HepG2 (cell line): ENCODE measurements around the gene ZDHHC13. TPM values are rescaled to one million over a fixed set of nuclear protein-coding genes. Genes with fewer than 3 reads are reported as not detected.

Experiments used
- CCDC6 ChIP-seq: sonication (generic); formaldehyde crosslinking; IDR thresholded peaks from 2 replicates; pipeline ENCODE4 v1.8.1; 2022; ENCODE audit warnings: mild to moderate bottlenecking, missing genetic modification reagents, moderate library complexity
- KMT2B ChIP-seq: IDR thresholded peaks from 2 replicates; pipeline ENCODE4 v1.6.1; 2016; ENCODE audit warnings: missing genetic modification reagents, missing compliant biosample characterization
- MAZ ChIP-seq, 2 experiments: sonication (generic) in 1 of 2; formaldehyde crosslinking in 1 of 2; IDR thresholded peaks; 2 replicates each; pipeline versions ENCODE4 v1.5.0 to v1.6.1; 2012 to 2020; ENCODE audit warnings: low read depth in 2 of 2, mild to moderate bottlenecking in 2 of 2, borderline replicate concordance in 1 of 2, improper control_type of control experiment in 1 of 2, low read length in 1 of 2, missing genetic modification reagents in 1 of 2, moderate library complexity in 1 of 2
- NR2F2 ChIP-seq: IDR thresholded peaks from 2 replicates; pipeline ENCODE4 v1.6.1; 2012; ENCODE audit warnings: low read depth, inconsistent platforms, borderline replicate concordance
- PHF20 ChIP-seq: sonication (generic); formaldehyde crosslinking; IDR thresholded peaks from 2 replicates; pipeline ENCODE4 v1.5.0; 2020; ENCODE audit warnings: mild to moderate bottlenecking, missing genetic modification reagents
- RARG ChIP-seq: sonication (generic); formaldehyde crosslinking; IDR thresholded peaks from 2 replicates; pipeline ENCODE4 v1.4.0; 2020; ENCODE audit warnings: low read depth, mild to moderate bottlenecking, missing genetic modification reagents
- SUZ12 ChIP-seq: fragments of 150-350 bp; IDR thresholded peaks from 2 replicates; pipeline ENCODE4 v1.6.1; 2014; ENCODE audit warnings: low read depth, low read length
- ZEB1 ChIP-seq: IDR thresholded peaks from 2 replicates; pipeline ENCODE4 v1.6.1; 2012; ENCODE audit warnings: mild to moderate bottlenecking, low read depth, inconsistent platforms; ENCODE audit not compliant: insufficient replicate concordance
- ZFP36L2 ChIP-seq: sonication (generic); formaldehyde crosslinking; IDR thresholded peaks from 2 replicates; pipeline ENCODE4 v1.4.0; 2020; ENCODE audit warnings: missing genetic modification reagents
- ZFX ChIP-seq: sonication (generic); formaldehyde crosslinking; IDR thresholded peaks from 2 replicates; pipeline ENCODE4 v1.4.0; 2020; ENCODE audit warnings: mild to moderate bottlenecking, low read depth, missing genetic modification reagents, moderate library complexity
- ZFY ChIP-seq: sonication (generic); formaldehyde crosslinking; IDR thresholded peaks from 2 replicates; pipeline ENCODE4 v1.4.0; 2020; ENCODE audit warnings: missing genetic modification reagents
- ZNF549 ChIP-seq: sonication (generic); formaldehyde crosslinking; IDR thresholded peaks from 2 replicates; pipeline ENCODE4 v1.5.0; 2020; ENCODE audit warnings: missing genetic modification reagents
- ZNF772 ChIP-seq: sonication (generic); formaldehyde crosslinking; IDR thresholded peaks from 2 replicates; pipeline ENCODE4 v1.5.0; 2020; ENCODE audit warnings: mild to moderate bottlenecking, missing genetic modification reagents
- polyA plus RNA-seq, 8 experiments: library from polyadenylated mRNA; depleted of rRNA in 3 of 8; stranded (reverse) in 7 of 8; unstranded in 1 of 8; fragments of >200 nt; fragmentation: Illumina TruSeq in 4 of 8; extraction: Trizol in 4 of 8; gene quantifications; 2 replicates each; pipeline versions ENCODE4 v1.2.1 to v1.2.3, GENCODE V29; 2011 to 2016; ENCODE audit warnings: low read depth in 4 of 8, missing spikeins in 1 of 8, mixed read lengths in 1 of 8; ENCODE audit not compliant: insufficient read depth in 1 of 8
- total RNA-seq, 5 experiments: library from RNA; depleted of rRNA; stranded (reverse); fragments of >200 nt; fragmentation: Illumina TruSeq; extraction: Trizol; gene quantifications; 2 replicates each; pipeline ENCODE4 v1.2.3, GENCODE V29; 2016; ENCODE audit warnings: low read depth in 1 of 5
- TF ChIP-seq, protein P1 (sequence below), 2 experiments: sonication (generic) in 1 of 2; formaldehyde crosslinking in 1 of 2; IDR thresholded peaks; 2 replicates each; pipeline versions ENCODE4 v1.5.1 to v1.6.1; 2011 to 2020; ENCODE audit warnings: borderline replicate concordance in 1 of 2, low read depth in 1 of 2, low read length in 1 of 2, mild to moderate bottlenecking in 1 of 2, missing genetic modification reagents in 1 of 2, moderate library complexity in 1 of 2
- TF ChIP-seq, protein P2 (sequence below): IDR thresholded peaks from 2 replicates; pipeline ENCODE4 v1.6.1; 2016; ENCODE audit warnings: control low read depth
- TF ChIP-seq, protein P3 (sequence below): sonication (generic); formaldehyde crosslinking; IDR thresholded peaks from 2 replicates; pipeline ENCODE4 v1.5.0; 2020; ENCODE audit warnings: mild to moderate bottlenecking, missing genetic modification reagents, borderline replicate concordance
- TF ChIP-seq, protein P4 (sequence below): sonication (generic); formaldehyde crosslinking; conservative IDR thresholded peaks from 2 replicates; pipeline ENCODE4 v1.4.0; 2020; ENCODE audit warnings: missing genetic modification reagents

Gene ZDHHC13
- total and polyA plus RNA-seq, 2 of the 13 experiments (the other 11 are each of a cell fraction or from before 2014, with no cell fraction given), result 10.9 to 11.8 TPM

DNA sequence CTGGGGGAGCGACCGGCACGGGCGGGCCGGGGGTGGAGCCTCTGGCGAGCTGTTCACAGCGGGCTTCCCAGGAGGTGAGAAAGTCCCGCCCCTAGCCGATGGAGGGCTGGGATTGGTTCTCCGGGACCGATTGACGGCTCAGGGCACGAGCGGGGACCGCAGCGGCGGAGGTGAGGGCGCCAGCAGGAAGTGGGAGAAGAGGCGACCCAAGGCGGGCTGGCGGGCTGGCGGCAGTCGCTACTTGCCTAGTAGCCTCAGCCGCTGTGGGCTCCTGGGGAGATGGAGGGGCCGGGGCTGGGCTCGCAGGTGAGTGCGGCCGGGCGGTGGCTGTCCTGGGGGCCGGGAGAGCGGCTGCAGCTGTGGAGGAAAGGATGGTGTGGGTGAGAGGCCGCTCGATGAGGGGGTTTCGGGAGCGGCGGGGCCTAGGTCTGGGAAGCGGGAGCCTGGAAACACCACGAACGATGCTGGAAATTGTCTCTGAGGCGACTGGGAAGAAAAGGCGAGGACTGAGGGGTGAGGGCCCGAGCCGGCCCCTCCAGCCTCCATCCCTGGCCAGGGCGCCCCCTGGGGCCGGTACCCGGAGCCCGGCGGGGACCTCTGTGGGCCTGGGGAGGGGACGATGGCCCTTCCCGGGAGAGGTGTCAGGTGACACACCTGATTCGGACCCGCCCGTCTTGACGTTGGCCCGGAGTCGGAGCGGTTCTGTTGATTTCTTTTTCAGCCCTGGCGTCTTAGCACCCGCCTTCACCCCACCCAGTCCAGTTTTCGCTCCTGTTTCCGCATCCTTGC, at the start of gene ZDHHC13 (continued):
- TF ChIP-seq ZFY (CRISPR knock-in tag) (peak; percentile 90), MAZ (IDR thresholded peaks at IDR 0.05; ENCODE audit: borderline replicate concordance, low read depth, low read length) (no peak), MAZ (CRISPR knock-in tag; IDR thresholded peaks at IDR 0.05; ENCODE audit: low read depth) (0 out of 2 replicates have a peak, but pooled peaks have one; percentile 20), PHF20 (CRISPR knock-in tag) (peak; percentile 81), NR2F2 (no peak), ZFX (peak; percentile 90), ZEB1 (peak; percentile 47), CCDC6 (CRISPR knock-in tag) (0 out of 2 replicates have a peak, but pooled peaks have one; percentile 42), ZFP36L2 (no peak), KMT2B (CRISPR knock-in tag) (peak; percentile 67), ZNF772 (CRISPR knock-in tag) (0 out of 2 replicates have a peak, but pooled peaks have one; percentile 36), ZNF549 (CRISPR knock-in tag) (no peak), SUZ12 (no peak), RARG (0 out of 2 replicates have a peak, but pooled peaks have one; percentile 63)
- TF ChIP-seq, protein P1, sequence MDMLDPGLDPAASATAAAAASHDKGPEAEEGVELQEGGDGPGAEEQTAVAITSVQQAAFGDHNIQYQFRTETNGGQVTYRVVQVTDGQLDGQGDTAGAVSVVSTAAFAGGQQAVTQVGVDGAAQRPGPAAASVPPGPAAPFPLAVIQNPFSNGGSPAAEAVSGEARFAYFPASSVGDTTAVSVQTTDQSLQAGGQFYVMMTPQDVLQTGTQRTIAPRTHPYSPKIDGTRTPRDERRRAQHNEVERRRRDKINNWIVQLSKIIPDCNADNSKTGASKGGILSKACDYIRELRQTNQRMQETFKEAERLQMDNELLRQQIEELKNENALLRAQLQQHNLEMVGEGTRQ (IDR thresholded peaks at IDR 0.05; ENCODE audit: low read depth, low read length), result no peak
- TF ChIP-seq, protein P1 (CRISPR knock-in tag; IDR thresholded peaks at IDR 0.05; ENCODE audit: borderline replicate concordance), result peak; percentile 36; the same call in 1 of the 2 replicates
- TF ChIP-seq, protein P2, sequence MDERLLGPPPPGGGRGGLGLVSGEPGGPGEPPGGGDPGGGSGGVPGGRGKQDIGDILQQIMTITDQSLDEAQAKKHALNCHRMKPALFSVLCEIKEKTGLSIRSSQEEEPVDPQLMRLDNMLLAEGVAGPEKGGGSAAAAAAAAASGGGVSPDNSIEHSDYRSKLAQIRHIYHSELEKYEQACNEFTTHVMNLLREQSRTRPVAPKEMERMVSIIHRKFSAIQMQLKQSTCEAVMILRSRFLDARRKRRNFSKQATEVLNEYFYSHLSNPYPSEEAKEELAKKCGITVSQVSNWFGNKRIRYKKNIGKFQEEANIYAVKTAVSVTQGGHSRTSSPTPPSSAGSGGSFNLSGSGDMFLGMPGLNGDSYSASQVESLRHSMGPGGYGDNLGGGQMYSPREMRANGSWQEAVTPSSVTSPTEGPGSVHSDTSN (CRISPR knock-in tag), result peak; percentile 91
- TF ChIP-seq, protein P3, sequence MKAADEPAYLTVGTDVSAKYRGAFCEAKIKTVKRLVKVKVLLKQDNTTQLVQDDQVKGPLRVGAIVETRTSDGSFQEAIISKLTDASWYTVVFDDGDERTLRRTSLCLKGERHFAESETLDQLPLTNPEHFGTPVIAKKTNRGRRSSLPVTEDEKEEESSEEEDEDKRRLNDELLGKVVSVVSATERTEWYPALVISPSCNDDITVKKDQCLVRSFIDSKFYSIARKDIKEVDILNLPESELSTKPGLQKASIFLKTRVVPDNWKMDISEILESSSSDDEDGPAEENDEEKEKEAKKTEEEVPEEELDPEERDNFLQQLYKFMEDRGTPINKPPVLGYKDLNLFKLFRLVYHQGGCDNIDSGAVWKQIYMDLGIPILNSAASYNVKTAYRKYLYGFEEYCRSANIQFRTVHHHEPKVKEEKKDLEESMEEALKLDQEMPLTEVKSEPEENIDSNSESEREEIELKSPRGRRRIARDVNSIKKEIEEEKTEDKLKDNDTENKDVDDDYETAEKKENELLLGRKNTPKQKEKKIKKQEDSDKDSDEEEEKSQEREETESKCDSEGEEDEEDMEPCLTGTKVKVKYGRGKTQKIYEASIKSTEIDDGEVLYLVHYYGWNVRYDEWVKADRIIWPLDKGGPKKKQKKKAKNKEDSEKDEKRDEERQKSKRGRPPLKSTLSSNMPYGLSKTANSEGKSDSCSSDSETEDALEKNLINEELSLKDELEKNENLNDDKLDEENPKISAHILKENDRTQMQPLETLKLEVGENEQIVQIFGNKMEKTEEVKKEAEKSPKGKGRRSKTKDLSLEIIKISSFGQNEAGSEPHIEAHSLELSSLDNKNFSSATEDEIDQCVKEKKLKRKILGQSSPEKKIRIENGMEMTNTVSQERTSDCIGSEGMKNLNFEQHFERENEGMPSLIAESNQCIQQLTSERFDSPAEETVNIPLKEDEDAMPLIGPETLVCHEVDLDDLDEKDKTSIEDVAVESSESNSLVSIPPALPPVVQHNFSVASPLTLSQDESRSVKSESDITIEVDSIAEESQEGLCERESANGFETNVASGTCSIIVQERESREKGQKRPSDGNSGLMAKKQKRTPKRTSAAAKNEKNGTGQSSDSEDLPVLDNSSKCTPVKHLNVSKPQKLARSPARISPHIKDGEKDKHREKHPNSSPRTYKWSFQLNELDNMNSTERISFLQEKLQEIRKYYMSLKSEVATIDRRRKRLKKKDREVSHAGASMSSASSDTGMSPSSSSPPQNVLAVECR (CRISPR knock-in tag), result peak; percentile 69
- TF ChIP-seq, protein P4, sequence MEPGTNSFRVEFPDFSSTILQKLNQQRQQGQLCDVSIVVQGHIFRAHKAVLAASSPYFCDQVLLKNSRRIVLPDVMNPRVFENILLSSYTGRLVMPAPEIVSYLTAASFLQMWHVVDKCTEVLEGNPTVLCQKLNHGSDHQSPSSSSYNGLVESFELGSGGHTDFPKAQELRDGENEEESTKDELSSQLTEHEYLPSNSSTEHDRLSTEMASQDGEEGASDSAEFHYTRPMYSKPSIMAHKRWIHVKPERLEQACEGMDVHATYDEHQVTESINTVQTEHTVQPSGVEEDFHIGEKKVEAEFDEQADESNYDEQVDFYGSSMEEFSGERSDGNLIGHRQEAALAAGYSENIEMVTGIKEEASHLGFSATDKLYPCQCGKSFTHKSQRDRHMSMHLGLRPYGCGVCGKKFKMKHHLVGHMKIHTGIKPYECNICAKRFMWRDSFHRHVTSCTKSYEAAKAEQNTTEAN (CRISPR knock-in tag), result 0 out of 2 replicates have a peak, but pooled peaks have one; percentile 48
